ENCODE data around the gene DGKI. TPM values are rescaled to one million over a fixed set of nuclear protein-coding genes. Genes with fewer than 3 reads are reported as not detected.

DGKI gene
- total RNA-seq, 1 experiment from 2014 or later = not detected

DNA sequence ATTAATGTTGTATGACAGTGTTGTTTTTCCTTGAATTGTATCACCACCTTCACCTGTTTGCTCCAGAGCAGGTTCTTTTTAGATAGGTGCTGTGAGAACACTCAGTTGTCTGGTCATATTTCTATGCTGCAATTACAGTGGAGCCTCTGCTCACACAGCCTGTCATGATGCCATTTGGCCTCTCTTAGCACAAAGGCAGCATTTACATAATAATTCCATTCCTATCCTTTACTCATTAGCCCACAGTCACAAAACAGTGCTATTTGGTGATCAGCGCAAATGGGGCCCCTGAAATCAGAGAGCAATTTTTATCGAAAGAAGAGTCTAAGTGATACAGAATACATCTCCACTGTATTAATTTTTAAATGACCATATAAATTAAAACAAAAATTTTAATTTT, 13.8 kb upstream of the DGKI start:
- ATAC-seq = no peak
- no peak for TF ChIP-seq SIN3A (IDR thresholded peaks at IDR 0.05; ENCODE audit: borderline replicate concordance, insufficient read depth, low read depth, low read length)
- TF ChIP-seq, protein P1, sequence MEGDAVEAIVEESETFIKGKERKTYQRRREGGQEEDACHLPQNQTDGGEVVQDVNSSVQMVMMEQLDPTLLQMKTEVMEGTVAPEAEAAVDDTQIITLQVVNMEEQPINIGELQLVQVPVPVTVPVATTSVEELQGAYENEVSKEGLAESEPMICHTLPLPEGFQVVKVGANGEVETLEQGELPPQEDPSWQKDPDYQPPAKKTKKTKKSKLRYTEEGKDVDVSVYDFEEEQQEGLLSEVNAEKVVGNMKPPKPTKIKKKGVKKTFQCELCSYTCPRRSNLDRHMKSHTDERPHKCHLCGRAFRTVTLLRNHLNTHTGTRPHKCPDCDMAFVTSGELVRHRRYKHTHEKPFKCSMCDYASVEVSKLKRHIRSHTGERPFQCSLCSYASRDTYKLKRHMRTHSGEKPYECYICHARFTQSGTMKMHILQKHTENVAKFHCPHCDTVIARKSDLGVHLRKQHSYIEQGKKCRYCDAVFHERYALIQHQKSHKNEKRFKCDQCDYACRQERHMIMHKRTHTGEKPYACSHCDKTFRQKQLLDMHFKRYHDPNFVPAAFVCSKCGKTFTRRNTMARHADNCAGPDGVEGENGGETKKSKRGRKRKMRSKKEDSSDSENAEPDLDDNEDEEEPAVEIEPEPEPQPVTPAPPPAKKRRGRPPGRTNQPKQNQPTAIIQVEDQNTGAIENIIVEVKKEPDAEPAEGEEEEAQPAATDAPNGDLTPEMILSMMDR (IDR thresholded peaks at IDR 0.05) = no peak
- TF ChIP-seq, protein P2, sequence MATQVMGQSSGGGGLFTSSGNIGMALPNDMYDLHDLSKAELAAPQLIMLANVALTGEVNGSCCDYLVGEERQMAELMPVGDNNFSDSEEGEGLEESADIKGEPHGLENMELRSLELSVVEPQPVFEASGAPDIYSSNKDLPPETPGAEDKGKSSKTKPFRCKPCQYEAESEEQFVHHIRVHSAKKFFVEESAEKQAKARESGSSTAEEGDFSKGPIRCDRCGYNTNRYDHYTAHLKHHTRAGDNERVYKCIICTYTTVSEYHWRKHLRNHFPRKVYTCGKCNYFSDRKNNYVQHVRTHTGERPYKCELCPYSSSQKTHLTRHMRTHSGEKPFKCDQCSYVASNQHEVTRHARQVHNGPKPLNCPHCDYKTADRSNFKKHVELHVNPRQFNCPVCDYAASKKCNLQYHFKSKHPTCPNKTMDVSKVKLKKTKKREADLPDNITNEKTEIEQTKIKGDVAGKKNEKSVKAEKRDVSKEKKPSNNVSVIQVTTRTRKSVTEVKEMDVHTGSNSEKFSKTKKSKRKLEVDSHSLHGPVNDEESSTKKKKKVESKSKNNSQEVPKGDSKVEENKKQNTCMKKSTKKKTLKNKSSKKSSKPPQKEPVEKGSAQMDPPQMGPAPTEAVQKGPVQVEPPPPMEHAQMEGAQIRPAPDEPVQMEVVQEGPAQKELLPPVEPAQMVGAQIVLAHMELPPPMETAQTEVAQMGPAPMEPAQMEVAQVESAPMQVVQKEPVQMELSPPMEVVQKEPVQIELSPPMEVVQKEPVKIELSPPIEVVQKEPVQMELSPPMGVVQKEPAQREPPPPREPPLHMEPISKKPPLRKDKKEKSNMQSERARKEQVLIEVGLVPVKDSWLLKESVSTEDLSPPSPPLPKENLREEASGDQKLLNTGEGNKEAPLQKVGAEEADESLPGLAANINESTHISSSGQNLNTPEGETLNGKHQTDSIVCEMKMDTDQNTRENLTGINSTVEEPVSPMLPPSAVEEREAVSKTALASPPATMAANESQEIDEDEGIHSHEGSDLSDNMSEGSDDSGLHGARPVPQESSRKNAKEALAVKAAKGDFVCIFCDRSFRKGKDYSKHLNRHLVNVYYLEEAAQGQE (IDR thresholded peaks at IDR 0.05; ENCODE audit: insufficient read depth in 1 of 2, low read depth in 2 of 2, low read length in 1 of 2) = no peak
- TF ChIP-seq TCF7L2 (IDR thresholded peaks at IDR 0.05; ENCODE audit: low read depth, low read length) = no peak
- no peak for TF ChIP-seq POLR2AphosphoS5 (IDR thresholded peaks at IDR 0.05; ENCODE audit: low read depth, low read length)
- no peak overlapping the region for H3K27ac ChIP-seq (ENCODE audit: low read length)
- no peaks in the 10 kb centered on the region for H3K27me3 ChIP-seq (ENCODE audit: control insufficient read depth, insufficient read depth, low read length)
- ChIA-PET POLR2A (no interaction called here), CTCF (no interaction called here)
- H3K4me1 ChIP-seq (ENCODE audit: control insufficient read depth, insufficient read depth, low read length) = no peaks in the 10 kb centered on the region
- no peak for DNase-seq (ENCODE audit: low read depth, low spot score)
- no peaks in the 10 kb centered on the region for H3K9me3 ChIP-seq (ENCODE audit: control insufficient read depth, insufficient read depth, low read depth, low read length)
- in situ Hi-C loops (cut with HindIII; ENCODE audit: low pct_unique_long_range_greater_than_20kb, low sequenced_read_pairs) (no loop called here), intact Hi-C loops (cut with micrococcal nuclease; ENCODE audit: unreplicated experiment) (no loop called here)
- no TSS peak for BruUV-seq (replicated peaks)
- no peak overlapping the region for H3K4me3 ChIP-seq (ENCODE audit: low read depth in 2 of 2, low read length in 2 of 2)
- no peaks in the 10 kb centered on the region for H3K36me3 ChIP-seq (ENCODE audit: control insufficient read depth, insufficient read depth, low read length)

DNA sequence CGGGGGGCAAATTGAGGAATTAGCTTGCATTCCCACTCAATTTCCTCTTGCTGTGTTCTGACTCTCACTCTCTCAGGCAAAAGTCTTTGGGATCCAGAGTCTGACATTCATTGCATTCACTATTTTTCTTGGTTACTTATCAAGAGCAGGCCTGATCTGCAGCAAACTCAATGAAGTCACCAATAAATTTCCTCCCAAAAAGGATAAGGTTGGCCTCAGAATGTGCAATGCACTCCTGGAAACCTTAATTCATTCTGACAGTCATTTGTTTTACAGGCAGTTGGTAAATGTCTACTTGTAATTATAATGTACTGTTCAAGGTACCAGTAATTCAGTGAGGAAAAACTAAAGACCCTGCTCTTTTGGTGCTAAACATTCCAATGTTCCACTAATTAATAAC, 6.3 kb upstream of the DGKI start:
- ChIA-PET CTCF (no interaction called here), POLR2A (no interaction called here)
- Histone ChIP-seq H3K4me1 (ENCODE audit: control insufficient read depth, insufficient read depth, low read length) (no peaks in the 10 kb centered on the region), H3K36me3 (ENCODE audit: control insufficient read depth, insufficient read depth, low read length) (no peaks in the 10 kb centered on the region), H3K27me3 (ENCODE audit: control insufficient read depth, insufficient read depth, low read length) (peaks cover 17% of the 10 kb centered on the region), H3K27ac (ENCODE audit: low read length) (no peak overlapping the region), H3K4me3 (ENCODE audit: low read depth in 2 of 2, low read length in 2 of 2) (no peak overlapping the region), H3K9me3 (ENCODE audit: control insufficient read depth, insufficient read depth, low read depth, low read length) (no peaks in the 10 kb centered on the region)
- intact Hi-C loops (cut with micrococcal nuclease; ENCODE audit: unreplicated experiment) (no loop called here), in situ Hi-C loops (cut with HindIII; ENCODE audit: low pct_unique_long_range_greater_than_20kb, low sequenced_read_pairs) (no loop called here)
- BruUV-seq (replicated peaks) = no TSS peak
- TF ChIP-seq TCF7L2 (IDR thresholded peaks at IDR 0.05; ENCODE audit: low read depth, low read length) (no peak), SIN3A (IDR thresholded peaks at IDR 0.05; ENCODE audit: borderline replicate concordance, insufficient read depth, low read depth, low read length) (no peak), POLR2AphosphoS5 (IDR thresholded peaks at IDR 0.05; ENCODE audit: low read depth, low read length) (no peak)
- TF ChIP-seq, protein P1 (IDR thresholded peaks at IDR 0.05) = no peak
- TF ChIP-seq, protein P2 (IDR thresholded peaks at IDR 0.05; ENCODE audit: insufficient read depth in 1 of 2, low read depth in 2 of 2, low read length in 1 of 2) = no peak
- no peak for ATAC-seq
- no peak for DNase-seq (ENCODE audit: low read depth, low spot score)
